ENCODE results near the gene IL2RA. TPM values are rescaled to one million over a fixed set of nuclear protein-coding genes. Genes with fewer than 3 reads are reported as not detected.

Gene IL2RA
- total RNA-seq, 1 donor from 2014 or later: 1.4 TPM

Other genes starting within 250 kb of the IL2RA start
- gene GDI2, start 248.9 kb downstream of the IL2RA start, total RNA-seq: 205 TPM
- 9.4 TPM for gene ANKRD16, start 172.5 kb downstream of the IL2RA start, total RNA-seq
- gene FBH1, start 172.1 kb downstream of the IL2RA start, total RNA-seq: 101 TPM
- 25.6 TPM for gene IL15RA, start 84.8 kb downstream of the IL2RA start, total RNA-seq
- gene RBM17, start 26.7 kb upstream of the IL2RA start, total RNA-seq: 65.5 TPM
- gene PFKFB3, start 140.6 kb upstream of the IL2RA start, total RNA-seq: 100 TPM

All from mucosa of gallbladder (tissue), 1 donor.